ENCODE results near the gene CASP12.
A peak's percentile ranks its signal among the peaks of the same experiment; 100 is the strongest.

The CASP12 gene

GRCh38 chr11:104918113-104918824 is 20.0 kb upstream of the CASP12 start:
- H3K4me3 ChIP-seq (ENCODE audit: low read depth in 1 of 5, low read length in 5 of 5): peak overlapping the region; percentile 54 to 81 (median 65)
- peak overlapping the region; percentile 85 for H3K27ac ChIP-seq (ENCODE audit: low read depth, low read length)
- no peaks in the 10 kb centered on the region for H3K36me3 ChIP-seq (ENCODE audit: control insufficient read depth in 5 of 5, insufficient read depth in 5 of 5, low read length in 5 of 5)
- no peaks in the 10 kb centered on the region for H3K27me3 ChIP-seq (ENCODE audit: control insufficient read depth in 5 of 5, insufficient read depth in 4 of 5, low read length in 5 of 5)
- H3K9ac ChIP-seq (ENCODE audit: low read length in 5 of 5): peak overlapping the region; percentile 66 to 85 (median 77)
- peaks cover 3 to 21% (median 20%) of the 10 kb centered on the region in 5 donors for H3K4me1 ChIP-seq (ENCODE audit: control insufficient read depth in 5 of 5, insufficient read depth in 5 of 5, low read length in 5 of 5)
- H3K9me3 ChIP-seq (ENCODE audit: control insufficient read depth in 5 of 5, low read length in 5 of 5): no peaks in the 10 kb centered on the region

DNA sequence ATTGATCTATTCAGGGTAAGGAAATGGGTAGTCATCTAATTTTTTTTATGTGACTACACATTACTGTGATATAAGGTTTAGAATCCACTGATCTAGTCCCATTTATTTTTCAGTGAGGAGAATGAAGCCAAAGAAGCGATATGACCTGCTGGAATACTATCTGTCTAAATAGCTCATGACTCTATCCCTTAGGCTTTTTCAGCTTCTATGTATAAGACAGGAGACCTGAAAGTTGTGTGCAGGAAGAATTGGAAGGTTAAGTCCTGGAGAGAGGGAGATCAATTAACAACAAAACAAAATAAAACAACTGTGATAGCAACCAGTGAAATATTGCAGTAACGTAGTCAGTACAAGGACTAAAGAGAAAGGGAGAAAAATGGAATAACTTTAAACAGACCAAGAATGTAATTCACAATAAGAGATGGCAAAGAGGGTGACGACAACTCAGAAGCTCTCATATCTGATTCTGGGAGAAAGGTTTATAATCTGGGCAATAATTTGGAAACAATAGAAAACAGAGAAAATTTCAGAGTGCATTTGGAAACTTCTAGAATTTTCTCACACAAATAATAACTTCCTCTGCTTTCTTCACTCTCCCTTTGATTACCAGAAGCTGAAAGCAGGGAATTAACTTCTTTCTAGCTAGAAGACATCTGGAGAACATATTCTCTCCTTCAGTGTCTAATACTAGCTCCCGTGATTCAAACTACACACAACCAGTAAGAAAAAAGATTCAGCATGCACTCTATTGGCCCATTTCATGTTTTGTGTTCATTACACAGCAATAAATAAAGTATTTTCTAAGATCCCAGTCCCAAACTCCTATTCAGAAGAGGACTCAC is 19.2 kb upstream of the CASP12 start:
- peak overlapping the region; percentile 66 to 85 (median 77) for H3K9ac ChIP-seq (ENCODE audit: low read length in 5 of 5)
- no peaks in the 10 kb centered on the region for H3K9me3 ChIP-seq (ENCODE audit: control insufficient read depth in 5 of 5, low read length in 5 of 5)
- peak overlapping the region; percentile 85 for H3K27ac ChIP-seq (ENCODE audit: low read depth, low read length)
- H3K4me3 ChIP-seq (ENCODE audit: low read depth in 1 of 5, low read length in 5 of 5): peak overlapping the region; percentile 54 to 81 (median 65)
- H3K36me3 ChIP-seq (ENCODE audit: control insufficient read depth in 5 of 5, insufficient read depth in 5 of 5, low read length in 5 of 5): no peaks in the 10 kb centered on the region
- peaks cover 3 to 21% (median 20%) of the 10 kb centered on the region in 5 donors for H3K4me1 ChIP-seq (ENCODE audit: control insufficient read depth in 5 of 5, insufficient read depth in 5 of 5, low read length in 5 of 5)
- no peaks in the 10 kb centered on the region for H3K27me3 ChIP-seq (ENCODE audit: control insufficient read depth in 5 of 5, insufficient read depth in 4 of 5, low read length in 5 of 5)

GRCh38 chr11:104916442-104916841 is 18.2 kb upstream of the CASP12 start:
- Histone ChIP-seq H3K36me3 (ENCODE audit: control insufficient read depth in 5 of 5, insufficient read depth in 5 of 5, low read length in 5 of 5) (no peaks in the 10 kb centered on the region), H3K9me3 (ENCODE audit: control insufficient read depth in 5 of 5, low read length in 5 of 5) (no peaks in the 10 kb centered on the region), H3K4me1 (ENCODE audit: control insufficient read depth in 5 of 5, insufficient read depth in 5 of 5, low read length in 5 of 5) (peaks cover 3 to 21% (median 20%) of the 10 kb centered on the region in 5 donors), H3K27me3 (ENCODE audit: control insufficient read depth in 5 of 5, insufficient read depth in 4 of 5, low read length in 5 of 5) (no peaks in the 10 kb centered on the region), H3K4me3 (ENCODE audit: low read depth in 1 of 5, low read length in 5 of 5) (no peak overlapping the region), H3K27ac (ENCODE audit: low read depth, low read length) (peak overlapping the region; percentile 85), H3K9ac (ENCODE audit: low read length in 5 of 5) (peak overlapping the region in 1 of 5 donors; percentile 35)

DNA sequence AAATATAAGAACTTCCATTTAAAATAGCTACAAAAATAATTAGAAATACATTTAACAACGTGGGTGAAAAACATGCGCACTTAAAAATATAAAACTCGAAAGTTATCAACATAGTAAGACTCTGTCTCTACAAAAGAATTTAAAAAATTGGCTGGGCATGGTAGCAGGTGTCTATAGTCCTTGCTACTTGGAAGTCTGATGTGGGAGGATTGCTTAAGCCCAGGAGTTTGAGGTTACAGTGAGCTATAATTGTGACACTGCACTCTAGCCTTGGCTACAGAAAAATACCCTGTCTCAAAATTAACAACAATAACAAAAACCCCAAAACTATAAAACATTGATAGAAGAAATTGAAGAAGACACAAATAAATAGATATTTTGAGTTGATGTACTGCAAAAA is 13.8 kb upstream of the CASP12 start:
- H3K9me3 ChIP-seq (ENCODE audit: control insufficient read depth in 5 of 5, low read length in 5 of 5): no peaks in the 10 kb centered on the region
- peaks cover 0 to 13% (median 9%) of the 10 kb centered on the region in 5 donors for H3K4me1 ChIP-seq (ENCODE audit: control insufficient read depth in 5 of 5, insufficient read depth in 5 of 5, low read length in 5 of 5)
- H3K36me3 ChIP-seq (ENCODE audit: control insufficient read depth in 5 of 5, insufficient read depth in 5 of 5, low read length in 5 of 5): peaks cover 0 to 2% (median 0%) of the 10 kb centered on the region in 5 donors
- H3K4me3 ChIP-seq (ENCODE audit: low read depth in 1 of 5, low read length in 5 of 5): no peak overlapping the region
- no peak overlapping the region for H3K27ac ChIP-seq (ENCODE audit: low read depth, low read length)
- H3K9ac ChIP-seq (ENCODE audit: low read length in 5 of 5): no peak overlapping the region
- H3K27me3 ChIP-seq (ENCODE audit: control insufficient read depth in 5 of 5, insufficient read depth in 4 of 5, low read length in 5 of 5): no peaks in the 10 kb centered on the region

GRCh38 chr11:104908186-104908531 is 9.9 kb upstream of the CASP12 start:
- no peak overlapping the region for H3K4me3 ChIP-seq (ENCODE audit: low read depth in 1 of 5, low read length in 5 of 5)
- no peaks in the 10 kb centered on the region for H3K4me1 ChIP-seq (ENCODE audit: control insufficient read depth in 5 of 5, insufficient read depth in 5 of 5, low read length in 5 of 5)
- peaks cover 0 to 2% (median 0%) of the 10 kb centered on the region in 5 donors for H3K36me3 ChIP-seq (ENCODE audit: control insufficient read depth in 5 of 5, insufficient read depth in 5 of 5, low read length in 5 of 5)
- H3K9me3 ChIP-seq (ENCODE audit: control insufficient read depth in 5 of 5, low read length in 5 of 5): no peaks in the 10 kb centered on the region
- H3K27ac ChIP-seq (ENCODE audit: low read depth, low read length): no peak overlapping the region
- no peaks in the 10 kb centered on the region for H3K27me3 ChIP-seq (ENCODE audit: control insufficient read depth in 5 of 5, insufficient read depth in 4 of 5, low read length in 5 of 5)
- no peak overlapping the region for H3K9ac ChIP-seq (ENCODE audit: low read length in 5 of 5)

GRCh38 chr11:104907521-104908185 is 9.4 kb upstream of the CASP12 start:
- Histone ChIP-seq H3K9ac (ENCODE audit: low read length in 5 of 5) (no peak overlapping the region), H3K4me1 (ENCODE audit: control insufficient read depth in 5 of 5, insufficient read depth in 5 of 5, low read length in 5 of 5) (no peaks in the 10 kb centered on the region), H3K27ac (ENCODE audit: low read depth, low read length) (no peak overlapping the region), H3K4me3 (ENCODE audit: low read depth in 1 of 5, low read length in 5 of 5) (no peak overlapping the region), H3K27me3 (ENCODE audit: control insufficient read depth in 5 of 5, insufficient read depth in 4 of 5, low read length in 5 of 5) (no peaks in the 10 kb centered on the region), H3K9me3 (ENCODE audit: control insufficient read depth in 5 of 5, low read length in 5 of 5) (no peaks in the 10 kb centered on the region), H3K36me3 (ENCODE audit: control insufficient read depth in 5 of 5, insufficient read depth in 5 of 5, low read length in 5 of 5) (peaks cover 0 to 2% (median 0%) of the 10 kb centered on the region in 5 donors)

DNA sequence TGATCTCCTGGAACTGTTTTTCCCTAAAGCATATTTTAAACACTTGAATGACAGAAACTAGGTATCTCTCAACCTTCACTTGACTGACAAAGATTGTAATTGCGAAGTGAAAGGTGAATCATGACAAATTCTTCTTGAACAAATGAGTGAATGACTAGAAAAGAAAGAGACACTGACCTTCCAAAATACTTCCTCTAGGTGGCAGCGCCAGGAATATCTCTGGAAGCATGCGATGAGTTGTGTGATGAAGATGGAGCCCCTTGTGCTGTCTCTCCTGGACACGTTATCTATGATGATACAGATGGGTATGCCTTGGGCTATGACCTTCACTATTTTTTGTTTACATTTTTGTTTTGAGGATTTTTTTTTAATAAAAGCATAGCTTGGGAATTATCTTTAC is 7.0 kb upstream of the CASP12 start:
- Histone ChIP-seq H3K4me1 (ENCODE audit: control insufficient read depth in 5 of 5, insufficient read depth in 5 of 5, low read length in 5 of 5) (no peaks in the 10 kb centered on the region), H3K4me3 (ENCODE audit: low read depth in 1 of 5, low read length in 5 of 5) (no peak overlapping the region), H3K9me3 (ENCODE audit: control insufficient read depth in 5 of 5, low read length in 5 of 5) (no peaks in the 10 kb centered on the region), H3K27ac (ENCODE audit: low read depth, low read length) (no peak overlapping the region), H3K27me3 (ENCODE audit: control insufficient read depth in 5 of 5, insufficient read depth in 4 of 5, low read length in 5 of 5) (no peaks in the 10 kb centered on the region), H3K9ac (ENCODE audit: low read length in 5 of 5) (no peak overlapping the region), H3K36me3 (ENCODE audit: control insufficient read depth in 5 of 5, insufficient read depth in 5 of 5, low read length in 5 of 5) (peaks cover 0 to 8% (median 0%) of the 10 kb centered on the region in 5 donors)

GRCh38 chr11:104899226-104899625 is 966 bp upstream of the CASP12 start:
- H3K4me1 ChIP-seq (ENCODE audit: control insufficient read depth in 5 of 5, insufficient read depth in 5 of 5, low read length in 5 of 5): peaks cover 0 to 32% (median 26%) of the 10 kb centered on the region in 5 donors
- H3K27ac ChIP-seq (ENCODE audit: low read depth, low read length): peak overlapping the region; percentile 79
- no peak overlapping the region for H3K4me3 ChIP-seq (ENCODE audit: low read depth in 1 of 5, low read length in 5 of 5)
- H3K36me3 ChIP-seq (ENCODE audit: control insufficient read depth in 5 of 5, insufficient read depth in 5 of 5, low read length in 5 of 5): peaks cover 0 to 8% (median 0%) of the 10 kb centered on the region in 5 donors
- no peak overlapping the region for H3K9ac ChIP-seq (ENCODE audit: low read length in 5 of 5)
- no peaks in the 10 kb centered on the region for H3K9me3 ChIP-seq (ENCODE audit: control insufficient read depth in 5 of 5, low read length in 5 of 5)
- no peaks in the 10 kb centered on the region for H3K27me3 ChIP-seq (ENCODE audit: control insufficient read depth in 5 of 5, insufficient read depth in 4 of 5, low read length in 5 of 5)

DNA sequence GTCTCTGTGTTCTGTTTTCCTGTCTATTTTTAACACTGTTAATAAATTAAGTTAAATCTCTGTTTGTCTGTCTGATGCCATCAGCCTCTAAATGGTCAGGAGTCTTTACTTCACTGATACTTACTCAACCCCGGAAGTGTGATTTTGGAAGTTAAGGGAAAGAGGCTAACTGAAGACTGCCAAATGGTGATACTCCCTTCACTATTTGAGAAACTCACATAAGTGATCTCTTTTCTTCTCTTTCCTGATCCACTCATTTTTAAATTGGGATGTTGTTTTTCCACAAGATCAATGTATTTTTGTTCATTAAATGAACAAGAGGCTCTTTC is 389 bp upstream of the CASP12 start:
- H3K27me3 ChIP-seq (ENCODE audit: control insufficient read depth in 5 of 5, insufficient read depth in 4 of 5, low read length in 5 of 5): no peaks in the 10 kb centered on the region
- no peaks in the 10 kb centered on the region for H3K9me3 ChIP-seq (ENCODE audit: control insufficient read depth in 5 of 5, low read length in 5 of 5)
- peak overlapping the region; percentile 37 to 85 (median 60) for H3K9ac ChIP-seq (ENCODE audit: low read length in 5 of 5)
- peak overlapping the region in 4 of 5 donors; percentile 41 to 61 (median 46) for H3K4me3 ChIP-seq (ENCODE audit: low read depth in 1 of 5, low read length in 5 of 5)
- H3K4me1 ChIP-seq (ENCODE audit: control insufficient read depth in 5 of 5, insufficient read depth in 5 of 5, low read length in 5 of 5): peaks cover 0 to 32% (median 28%) of the 10 kb centered on the region in 5 donors
- H3K27ac ChIP-seq (ENCODE audit: low read depth, low read length): peak overlapping the region; percentile 79
- peaks cover 0 to 8% (median 0%) of the 10 kb centered on the region in 5 donors for H3K36me3 ChIP-seq (ENCODE audit: control insufficient read depth in 5 of 5, insufficient read depth in 5 of 5, low read length in 5 of 5)

DNA sequence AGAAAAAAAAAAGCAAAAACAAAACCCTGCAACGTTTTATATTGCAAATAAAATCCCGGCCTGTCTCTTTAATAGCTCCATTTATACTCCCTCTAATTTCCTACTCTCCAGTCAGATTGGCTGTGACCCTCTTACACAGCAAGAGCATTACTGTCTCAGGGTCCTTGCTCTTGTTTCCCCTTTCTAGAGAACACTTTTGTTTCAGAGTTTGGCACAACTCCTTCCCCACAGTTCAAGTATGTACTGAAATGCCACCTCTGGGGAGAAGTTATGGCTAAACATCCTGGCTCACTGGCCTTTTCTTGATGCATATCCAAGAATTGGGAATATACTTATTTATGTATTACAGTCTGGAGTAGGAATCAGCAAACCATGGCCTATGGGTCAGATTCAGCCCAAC is 2.6 kb downstream of the CASP12 start:
- H3K9ac ChIP-seq (ENCODE audit: low read length in 5 of 5): no peak overlapping the region
- H3K4me3 ChIP-seq (ENCODE audit: low read depth in 1 of 5, low read length in 5 of 5): no peak overlapping the region
- H3K4me1 ChIP-seq (ENCODE audit: control insufficient read depth in 5 of 5, insufficient read depth in 5 of 5, low read length in 5 of 5): peaks cover 0 to 43% (median 28%) of the 10 kb centered on the region in 5 donors
- H3K36me3 ChIP-seq (ENCODE audit: control insufficient read depth in 5 of 5, insufficient read depth in 5 of 5, low read length in 5 of 5): peaks cover 0 to 5% (median 0%) of the 10 kb centered on the region in 5 donors
- peak overlapping the region; percentile 9 for H3K27ac ChIP-seq (ENCODE audit: low read depth, low read length)
- H3K9me3 ChIP-seq (ENCODE audit: control insufficient read depth in 5 of 5, low read length in 5 of 5): no peaks in the 10 kb centered on the region
- H3K27me3 ChIP-seq (ENCODE audit: control insufficient read depth in 5 of 5, insufficient read depth in 4 of 5, low read length in 5 of 5): no peaks in the 10 kb centered on the region
